ENCODE data around the gene AHNAK2. TPM values are rescaled to one million over a fixed set of nuclear protein-coding genes. Genes with fewer than 3 reads are reported as not detected.

Gene AHNAK2
- total and polyA plus RNA-seq, 5 experiments from 2014 or later: not detected

GRCh38 chr14:104933746-104934733 lies 44.1 kb downstream of the AHNAK2 start:
- POLR2A ChIA-PET: no interaction called here
- Mint-ChIP-seq H3K4me3 (peak overlapping the region; percentile 44 to 84 (median 74)), H3K9me3 (no peaks in the 10 kb centered on the region), H3K4me1 (peaks cover 1 to 8% (median 7%) of the 10 kb centered on the region in 4 donors), H3K27me3 (peaks cover 0 to 28% (median under 1%) of the 10 kb centered on the region in 5 donors), H3K36me3 (no peaks in the 10 kb centered on the region), H3K27ac (peak overlapping the region in 5 of 10 donors; percentile 14 to 69 (median 46))
- ATAC-seq: no peak
- DNase-seq: no peak

- POLR2A ChIA-PET: no interaction called here
- H3K4me3 Mint-ChIP-seq: peak overlapping the region; percentile 36 to 80 (median 68)
- no peaks in the 10 kb centered on the region for H3K36me3 Mint-ChIP-seq
- no peaks in the 10 kb centered on the region for H3K9me3 Mint-ChIP-seq
- DNase-seq (peak; percentile 68 to 86 (median 82)), ATAC-seq (peak; percentile 92 to 93)
- H3K4me1 Mint-ChIP-seq: peaks cover 1 to 8% (median 7%) of the 10 kb centered on the region in 4 donors
- no peak overlapping the region for H3K27ac Mint-ChIP-seq
- peaks cover 0 to 37% (median 7%) of the 10 kb centered on the region in 5 donors for H3K27me3 Mint-ChIP-seq
Observed at GRCh38 chr14:104932676-104933631, 45.2 kb downstream of the AHNAK2 start.

GRCh38 chr14:104931771-104932675 lies 46.2 kb downstream of the AHNAK2 start:
- Mint-ChIP-seq H3K4me1 (peaks cover 1 to 8% (median 7%) of the 10 kb centered on the region in 4 donors), H3K36me3 (no peaks in the 10 kb centered on the region), H3K27ac (peak overlapping the region in 1 of 10 donors; percentile 53), H3K4me3 (peak overlapping the region in 7 of 10 donors; percentile 20 to 75 (median 39)), H3K27me3 (peaks cover 0 to 35% (median 7%) of the 10 kb centered on the region in 5 donors), H3K9me3 (no peaks in the 10 kb centered on the region)
- ATAC-seq (no peak), DNase-seq (peak in 1 of 10 donors; percentile 16)
- POLR2A ChIA-PET: no interaction called here

DNA sequence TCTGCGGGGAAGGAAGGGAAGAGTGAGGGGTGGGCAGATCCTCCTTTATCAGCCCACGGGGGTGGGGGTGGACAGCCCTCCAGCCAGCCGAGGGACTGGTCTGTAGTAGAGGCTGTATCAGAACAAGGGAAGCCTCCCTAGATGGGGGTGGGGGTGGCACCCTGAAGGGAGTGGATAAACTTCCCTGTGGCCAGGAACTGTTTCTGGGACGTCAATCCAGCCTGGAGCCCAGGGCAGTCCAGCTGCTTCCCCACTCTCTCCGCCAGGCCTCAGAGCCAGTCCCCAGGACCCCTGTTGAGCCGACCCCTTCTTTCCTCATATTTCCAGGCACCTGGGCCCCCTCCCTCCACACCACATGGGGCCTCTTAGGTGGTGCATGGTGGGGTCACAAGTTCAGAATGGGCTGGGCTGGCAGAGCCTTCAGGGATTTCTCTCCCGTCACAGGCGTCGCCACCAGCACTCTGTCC lies 46.8 kb downstream of the AHNAK2 start:
- H3K4me1 Mint-ChIP-seq: peaks cover 1 to 11% (median 7%) of the 10 kb centered on the region in 4 donors
- H3K27me3 Mint-ChIP-seq: peaks cover 0 to 33% (median 7%) of the 10 kb centered on the region in 5 donors
- H3K9me3 Mint-ChIP-seq: no peaks in the 10 kb centered on the region
- no peak for DNase-seq
- H3K4me3 Mint-ChIP-seq: peak overlapping the region in 2 of 10 donors; percentile 24 to 36
- H3K27ac Mint-ChIP-seq: no peak overlapping the region
- no peak for ATAC-seq
- POLR2A ChIA-PET: interaction anchor here (0.7 kb wide), 1 partner anchor 232 kb away, joined by 3 read pairs; no protein-coding TSS in a partner anchor
- H3K36me3 Mint-ChIP-seq: no peaks in the 10 kb centered on the region

DNA sequence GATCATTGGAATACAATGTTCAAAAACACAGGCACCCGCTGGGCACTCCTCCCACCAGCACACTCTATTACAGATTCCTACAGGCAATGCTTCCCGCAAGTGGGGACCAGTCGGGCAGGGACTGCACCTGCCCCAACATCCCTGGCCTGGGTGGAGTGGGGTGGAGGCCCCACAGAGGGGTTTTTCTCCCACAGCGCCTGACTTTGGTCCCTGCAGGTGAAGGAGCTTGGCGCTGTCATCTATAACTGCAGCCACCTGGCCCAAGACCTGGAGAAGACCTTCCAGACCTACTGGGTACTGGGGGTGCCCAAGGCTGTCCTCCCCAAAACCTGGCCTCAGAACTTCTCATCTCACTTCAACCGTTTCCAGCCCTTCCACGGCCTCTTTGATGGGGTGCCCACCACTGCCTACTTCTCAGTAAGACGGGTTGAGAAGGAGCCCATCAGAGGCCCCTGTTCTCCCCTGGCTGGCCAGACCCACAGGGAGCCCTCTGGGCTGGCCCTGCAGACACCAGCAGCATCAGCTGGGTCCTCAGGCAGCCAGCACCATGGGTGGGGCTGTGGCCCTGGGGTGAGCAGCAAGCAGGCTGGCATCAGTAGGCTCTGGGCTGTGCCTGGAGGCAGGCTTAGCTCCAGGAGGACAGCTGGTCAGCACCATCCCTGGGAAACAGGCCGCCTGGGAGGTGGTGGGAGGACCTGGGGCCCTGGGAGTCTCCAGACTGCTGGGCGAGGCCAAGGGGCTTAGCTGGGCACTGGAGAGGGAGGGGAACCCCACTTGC lies 47.5 kb downstream of the AHNAK2 start:
- no peak for ATAC-seq
- POLR2A ChIA-PET: interaction anchor here (0.6 to 0.7 kb wide), 2 partner anchors 15 to 233 kb away, joined by 3 to 5 read pairs; no protein-coding TSS in a partner anchor
- H3K36me3 Mint-ChIP-seq: no peaks in the 10 kb centered on the region
- no peak overlapping the region for H3K27ac Mint-ChIP-seq
- H3K27me3 Mint-ChIP-seq: peaks cover 0 to 30% (median 7%) of the 10 kb centered on the region in 5 donors
- peaks cover 1 to 11% (median 7%) of the 10 kb centered on the region in 4 donors for H3K4me1 Mint-ChIP-seq
- H3K9me3 Mint-ChIP-seq: no peaks in the 10 kb centered on the region
- no peak for DNase-seq
- peak overlapping the region in 2 of 10 donors; percentile 24 to 36 for H3K4me3 Mint-ChIP-seq

DNA sequence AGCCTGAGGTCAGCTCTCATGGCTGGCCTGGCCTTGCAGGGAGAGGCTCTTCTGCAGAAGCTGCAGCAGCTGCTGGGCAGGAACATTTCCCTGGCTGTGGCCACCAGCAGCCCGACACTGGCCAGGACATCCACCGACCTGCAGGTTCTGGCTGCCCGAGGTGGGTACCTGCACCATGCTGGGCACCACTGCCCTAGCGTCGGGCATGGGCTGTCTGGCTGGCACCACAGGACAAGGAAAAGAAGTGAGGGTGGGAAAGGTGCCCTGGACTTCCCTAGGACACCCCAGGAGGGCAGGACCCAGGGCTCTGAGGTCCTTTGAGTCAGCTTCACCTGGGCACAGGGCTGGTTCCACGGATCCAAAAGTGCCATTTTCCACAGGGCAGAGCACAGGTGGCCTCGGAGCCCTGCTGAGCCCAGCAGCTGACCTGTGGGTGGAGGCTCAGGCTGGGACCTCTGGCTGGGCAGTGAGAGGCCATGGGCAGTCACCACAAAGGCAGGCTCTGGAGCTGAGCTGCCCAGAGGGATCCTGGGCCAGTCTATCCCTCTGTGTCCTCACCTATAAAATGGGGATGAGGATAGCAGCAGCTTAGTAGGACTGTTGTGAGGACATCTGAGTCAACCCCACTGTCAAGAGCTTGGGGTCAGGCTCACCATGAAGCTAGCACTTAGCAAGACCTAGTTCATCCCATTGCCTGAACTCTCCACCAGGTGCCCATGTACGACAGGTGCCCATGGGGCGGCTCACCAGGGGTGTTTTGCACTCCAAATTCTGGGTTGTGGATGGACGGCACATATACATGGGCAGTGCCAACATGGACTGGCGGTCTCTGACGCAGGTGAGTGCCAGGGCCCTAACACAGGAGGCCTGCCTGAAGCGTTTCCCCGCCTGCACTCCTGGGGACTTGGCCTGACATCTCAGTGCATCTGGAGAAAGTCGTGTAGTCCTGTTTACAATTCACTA lies 48.6 kb downstream of the AHNAK2 start:
- Mint-ChIP-seq H3K36me3 (no peaks in the 10 kb centered on the region), H3K27ac (no peak overlapping the region), H3K4me1 (peaks cover 0 to 9% (median 5%) of the 10 kb centered on the region in 4 donors), H3K27me3 (peaks cover 0 to 26% (median 7%) of the 10 kb centered on the region in 5 donors), H3K4me3 (no peak overlapping the region), H3K9me3 (no peaks in the 10 kb centered on the region)
- DNase-seq (no peak), ATAC-seq (no peak)
- POLR2A ChIA-PET: no interaction called here

DNA sequence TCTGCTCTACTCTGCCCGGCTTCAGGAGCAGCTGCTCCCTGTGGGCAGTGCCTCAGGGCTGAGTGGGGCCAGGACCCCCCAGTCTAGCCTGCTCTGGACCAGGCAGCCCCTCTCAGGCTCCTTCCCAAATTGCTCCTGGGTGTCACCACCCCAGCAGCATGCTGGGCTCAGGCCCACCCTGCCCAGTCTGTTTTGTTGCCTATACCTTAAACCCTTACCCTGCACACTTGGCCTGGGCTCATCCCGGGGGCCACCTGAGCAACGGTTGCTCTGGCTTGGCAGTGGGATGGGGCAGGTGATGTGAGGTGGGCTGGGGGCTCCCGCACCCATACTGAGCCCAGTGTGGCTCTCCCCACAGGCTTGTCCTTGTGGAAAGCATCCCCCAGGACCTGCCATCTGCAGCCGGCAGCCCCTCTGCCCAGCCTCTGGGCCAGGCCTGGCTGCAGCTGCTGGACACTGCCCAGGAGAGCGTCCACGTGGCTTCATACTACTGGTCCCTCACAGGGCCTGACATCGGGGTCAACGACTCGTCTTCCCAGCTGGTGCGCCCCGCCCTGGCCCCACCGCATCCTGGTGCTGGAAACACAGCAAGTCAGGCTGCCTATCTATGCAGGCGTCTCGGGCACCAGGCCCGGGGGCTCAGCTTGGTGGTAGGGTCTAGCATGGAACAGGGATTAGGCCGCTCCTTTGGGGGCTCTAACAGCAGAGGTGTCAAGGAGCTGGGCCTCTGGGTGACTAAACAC lies 49.6 kb downstream of the AHNAK2 start:
- no peaks in the 10 kb centered on the region for H3K36me3 Mint-ChIP-seq
- no peak for DNase-seq
- POLR2A ChIA-PET: no interaction called here

DNA sequence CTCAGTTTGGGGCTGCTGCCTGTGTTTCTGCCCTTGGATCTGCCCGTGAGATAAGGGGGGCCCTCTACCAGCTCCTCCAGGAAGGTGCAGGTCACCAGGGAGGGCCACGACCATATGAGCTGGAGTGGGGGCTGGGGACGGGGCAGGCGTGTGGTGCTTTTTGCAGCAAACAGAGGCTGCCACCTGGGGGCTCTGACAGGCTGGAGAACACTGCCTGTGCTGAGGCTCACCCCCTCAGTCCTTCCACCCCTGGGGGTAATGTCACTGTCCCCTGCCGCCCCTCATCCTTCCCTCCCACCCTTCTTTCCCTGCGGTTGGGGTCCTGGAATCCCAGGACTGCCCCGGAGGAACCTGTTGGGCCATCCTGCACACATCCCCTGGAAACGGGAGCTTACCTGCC lies 50.3 kb downstream of the AHNAK2 start:
- Mint-ChIP-seq H3K9me3 (no peaks in the 10 kb centered on the region), H3K27ac (no peak overlapping the region), H3K27me3 (peaks cover 0 to 23% (median 7%) of the 10 kb centered on the region in 5 donors), H3K36me3 (no peaks in the 10 kb centered on the region), H3K4me3 (no peak overlapping the region), H3K4me1 (peaks cover 0 to 18% (median under 1%) of the 10 kb centered on the region in 4 donors)
- POLR2A ChIA-PET: no interaction called here
- no peak for ATAC-seq
- no peak for DNase-seq

More for the DNA sequence above, 49.6 kb downstream of the AHNAK2 start:
- peaks cover 0 to 14% (median under 1%) of the 10 kb centered on the region in 4 donors for H3K4me1 Mint-ChIP-seq
- no peak overlapping the region for H3K4me3 Mint-ChIP-seq
- ATAC-seq: no peak
- H3K27me3 Mint-ChIP-seq: peaks cover 0 to 23% (median 7%) of the 10 kb centered on the region in 5 donors
- H3K27ac Mint-ChIP-seq: no peak overlapping the region
- no peaks in the 10 kb centered on the region for H3K9me3 Mint-ChIP-seq

DNA sequence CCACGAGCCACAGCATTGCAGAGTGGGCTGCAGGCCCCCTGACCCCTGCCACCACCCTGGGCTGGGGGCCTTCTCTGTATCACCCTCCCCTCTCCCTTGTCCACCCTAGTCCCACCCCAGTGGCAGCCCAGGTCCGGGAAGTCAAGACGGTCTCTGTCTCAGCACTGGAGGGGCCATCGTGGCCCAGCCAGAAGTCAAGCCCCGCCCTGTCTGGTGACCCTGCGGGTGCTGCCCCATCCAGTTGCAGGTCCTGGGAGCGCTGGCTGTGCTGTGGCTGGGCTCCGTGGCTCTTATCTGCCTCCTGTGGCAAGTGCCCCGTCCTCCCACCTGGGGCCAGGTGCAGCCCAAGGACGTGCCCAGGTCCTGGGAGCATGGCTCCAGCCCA lies 50.8 kb downstream of the AHNAK2 start:
- no peak overlapping the region for H3K4me3 Mint-ChIP-seq
- POLR2A ChIA-PET: no interaction called here
- ATAC-seq: no peak
- no peaks in the 10 kb centered on the region for H3K36me3 Mint-ChIP-seq
- peaks cover 0 to 21% (median under 1%) of the 10 kb centered on the region in 4 donors for H3K4me1 Mint-ChIP-seq
- no peak overlapping the region for H3K27ac Mint-ChIP-seq
- no peak for DNase-seq
- peaks cover 0 to 23% (median 7%) of the 10 kb centered on the region in 5 donors for H3K27me3 Mint-ChIP-seq
- no peaks in the 10 kb centered on the region for H3K9me3 Mint-ChIP-seq

Measured in naive thymus-derived CD8-positive, alpha-beta T cell (primary cell).